OCI-M2 (cell line): ENCODE measurements around the gene ST6GALNAC5.

ENCODE experiments used
- DNase-seq: peaks from one replicate; lab custom pipeline; 2025; ENCODE audit not compliant: unreplicated experiment; lab: John Stamatoyannopoulos, UW

Gene ST6GALNAC5

DNA sequence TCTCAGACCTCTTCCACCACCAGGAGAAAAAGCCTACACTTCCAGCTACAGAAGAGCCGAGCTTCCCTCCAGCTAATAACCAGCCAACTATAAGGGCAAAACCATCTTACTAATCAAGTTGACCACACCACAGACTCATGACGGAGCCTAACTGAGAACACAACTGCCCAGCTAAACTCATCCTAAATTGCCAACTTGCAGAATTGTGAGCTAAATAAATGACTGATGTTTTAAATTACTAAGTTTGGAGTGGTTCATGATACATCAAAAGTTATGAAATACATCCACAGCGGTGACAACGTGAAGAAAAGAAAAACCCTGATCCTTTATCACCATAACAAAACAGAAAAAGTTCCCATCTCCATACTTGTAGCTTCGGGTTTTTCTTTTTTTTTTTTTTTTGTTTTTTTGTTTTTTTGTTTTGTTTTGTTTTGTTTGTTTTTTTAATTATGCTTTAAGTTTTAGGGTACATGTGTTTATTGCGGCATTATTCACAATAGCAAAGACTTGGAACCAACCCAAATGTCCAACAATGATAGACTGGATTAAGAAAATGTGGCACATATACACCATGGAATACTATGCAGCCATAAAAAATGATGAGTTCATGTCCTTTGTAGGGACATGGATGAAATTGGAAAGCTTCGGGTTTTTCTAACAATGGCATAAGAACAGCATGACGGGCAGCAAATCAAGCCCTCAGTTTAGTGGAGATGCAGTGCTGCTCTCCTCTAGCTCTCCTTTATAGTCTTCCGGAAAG, 229.4 kb downstream of the ST6GALNAC5 start:
- DNase-seq: no peak

DNA sequence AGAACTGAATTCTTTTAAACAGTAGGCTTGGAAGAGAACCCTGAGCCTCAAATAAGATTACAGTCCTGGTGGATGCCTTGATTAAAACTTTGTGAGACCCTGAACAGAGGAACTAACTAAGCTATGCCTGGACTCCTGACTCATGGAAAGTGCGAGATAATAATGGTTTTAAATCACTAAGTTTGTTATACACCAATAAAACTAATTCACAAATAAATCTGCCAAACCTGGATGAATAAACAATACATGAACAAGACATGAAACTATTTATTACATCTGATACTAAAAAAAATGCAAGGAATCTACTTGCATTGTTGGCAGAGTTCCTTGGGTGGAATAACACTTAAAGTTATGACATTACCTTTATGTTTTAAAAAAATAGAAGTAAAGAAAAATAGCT, 233.6 kb downstream of the ST6GALNAC5 start:
- DNase-seq: no peak

GRCh38 chr1:77103486-77103885, 236.2 kb downstream of the ST6GALNAC5 start:
- DNase-seq: no peak

GRCh38 chr1:77104672-77105071, 237.4 kb downstream of the ST6GALNAC5 start:
- DNase-seq: no peak
